ENCODE measurements around the gene EFNB1. TPM values are rescaled to one million over a fixed set of nuclear protein-coding genes. Genes with fewer than 3 reads are reported as not detected.

Gene EFNB1
- total RNA-seq, 1 donor from 2014 or later = 25.4 TPM

DNA sequence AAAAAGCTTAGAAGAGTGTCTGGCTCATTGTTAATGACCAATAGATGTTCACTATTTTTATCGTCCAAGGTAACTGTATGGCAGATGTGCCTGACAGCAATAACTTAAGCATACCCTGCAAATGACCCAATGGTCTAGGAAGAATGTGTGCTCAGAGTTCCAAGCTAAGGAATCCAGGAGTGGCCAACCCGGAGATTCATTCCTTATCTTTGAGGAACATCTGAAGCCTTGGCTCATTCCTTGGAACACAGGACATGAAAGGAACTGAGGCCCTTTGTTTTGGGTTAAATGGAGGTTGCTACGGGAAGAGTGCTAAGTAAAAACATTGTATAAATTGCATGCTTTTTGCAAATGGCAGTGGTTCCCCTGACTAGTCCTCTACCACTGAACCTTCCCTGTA lies 38.9 kb upstream of the EFNB1 start:
- Mint-ChIP-seq H3K27ac (no peak overlapping the region), H3K36me3 (no peaks in the 10 kb centered on the region), H3K9me3 (no peaks in the 10 kb centered on the region), H3K4me1 (no peaks in the 10 kb centered on the region), H3K4me3 (no peak overlapping the region), H3K27me3 (ENCODE audit: insufficient read depth, low read depth) (peaks cover 8% of the 10 kb centered on the region)
- H3K36me3 ChIP-seq = no peaks in the 10 kb centered on the region
- no peak overlapping the region for H2AFZ ChIP-seq (replicated peaks)
- no peaks in the 10 kb centered on the region for H3K27me3 ChIP-seq
- H3K27ac ChIP-seq = no peak overlapping the region
- no peak overlapping the region for H3K4me2 ChIP-seq
- no peak for DNase-seq (ENCODE audit: low spot score)
- H3K4me3 ChIP-seq = no peak overlapping the region
- TF ChIP-seq EZH2phosphoT487 (IDR thresholded peaks at IDR 0.05) (no peak), EZH2 (IDR thresholded peaks at IDR 0.05) (no peak)
- TF ChIP-seq, protein P1, sequence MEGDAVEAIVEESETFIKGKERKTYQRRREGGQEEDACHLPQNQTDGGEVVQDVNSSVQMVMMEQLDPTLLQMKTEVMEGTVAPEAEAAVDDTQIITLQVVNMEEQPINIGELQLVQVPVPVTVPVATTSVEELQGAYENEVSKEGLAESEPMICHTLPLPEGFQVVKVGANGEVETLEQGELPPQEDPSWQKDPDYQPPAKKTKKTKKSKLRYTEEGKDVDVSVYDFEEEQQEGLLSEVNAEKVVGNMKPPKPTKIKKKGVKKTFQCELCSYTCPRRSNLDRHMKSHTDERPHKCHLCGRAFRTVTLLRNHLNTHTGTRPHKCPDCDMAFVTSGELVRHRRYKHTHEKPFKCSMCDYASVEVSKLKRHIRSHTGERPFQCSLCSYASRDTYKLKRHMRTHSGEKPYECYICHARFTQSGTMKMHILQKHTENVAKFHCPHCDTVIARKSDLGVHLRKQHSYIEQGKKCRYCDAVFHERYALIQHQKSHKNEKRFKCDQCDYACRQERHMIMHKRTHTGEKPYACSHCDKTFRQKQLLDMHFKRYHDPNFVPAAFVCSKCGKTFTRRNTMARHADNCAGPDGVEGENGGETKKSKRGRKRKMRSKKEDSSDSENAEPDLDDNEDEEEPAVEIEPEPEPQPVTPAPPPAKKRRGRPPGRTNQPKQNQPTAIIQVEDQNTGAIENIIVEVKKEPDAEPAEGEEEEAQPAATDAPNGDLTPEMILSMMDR (IDR thresholded peaks at IDR 0.05) = no peak
- H3K4me1 ChIP-seq = no peaks in the 10 kb centered on the region
- H4K20me1 ChIP-seq (ENCODE audit: low read depth) = no peaks in the 10 kb centered on the region
- H3K9me3 ChIP-seq (ENCODE audit: low read depth) = no peaks in the 10 kb centered on the region
- H3K9ac ChIP-seq = no peak overlapping the region
- no peaks in the 10 kb centered on the region for H3K79me2 ChIP-seq (ENCODE audit: low read depth)
- no peaks in the 10 kb centered on the region for H3F3A ChIP-seq (ENCODE audit: low read depth)

- H3K4me1 ChIP-seq = no peaks in the 10 kb centered on the region
- no peaks in the 10 kb centered on the region for H3K27me3 ChIP-seq
- Mint-ChIP-seq H3K36me3 (no peaks in the 10 kb centered on the region), H3K27me3 (ENCODE audit: insufficient read depth, low read depth) (peaks cover 8% of the 10 kb centered on the region), H3K4me3 (no peak overlapping the region), H3K27ac (no peak overlapping the region), H3K4me1 (no peaks in the 10 kb centered on the region), H3K9me3 (no peaks in the 10 kb centered on the region)
- no peak overlapping the region for H2AFZ ChIP-seq (replicated peaks)
- H3K9me3 ChIP-seq (ENCODE audit: low read depth) = no peaks in the 10 kb centered on the region
- no peaks in the 10 kb centered on the region for H3K79me2 ChIP-seq (ENCODE audit: low read depth)
- no peak overlapping the region for H3K9ac ChIP-seq
- no peak overlapping the region for H3K4me3 ChIP-seq
- no peak overlapping the region for H3K27ac ChIP-seq
- H4K20me1 ChIP-seq (ENCODE audit: low read depth) = no peaks in the 10 kb centered on the region
- no peak overlapping the region for H3K4me2 ChIP-seq
- TF ChIP-seq EZH2phosphoT487 (IDR thresholded peaks at IDR 0.05) = no peak
- TF ChIP-seq, protein P1 (IDR thresholded peaks at IDR 0.05) = no peak
- H3F3A ChIP-seq (ENCODE audit: low read depth) = no peaks in the 10 kb centered on the region
- no peaks in the 10 kb centered on the region for H3K36me3 ChIP-seq
- no peak for DNase-seq (ENCODE audit: low spot score)
Measured at GRCh38 chrX:68792083-68792482, 36.7 kb upstream of the EFNB1 start.

DNA sequence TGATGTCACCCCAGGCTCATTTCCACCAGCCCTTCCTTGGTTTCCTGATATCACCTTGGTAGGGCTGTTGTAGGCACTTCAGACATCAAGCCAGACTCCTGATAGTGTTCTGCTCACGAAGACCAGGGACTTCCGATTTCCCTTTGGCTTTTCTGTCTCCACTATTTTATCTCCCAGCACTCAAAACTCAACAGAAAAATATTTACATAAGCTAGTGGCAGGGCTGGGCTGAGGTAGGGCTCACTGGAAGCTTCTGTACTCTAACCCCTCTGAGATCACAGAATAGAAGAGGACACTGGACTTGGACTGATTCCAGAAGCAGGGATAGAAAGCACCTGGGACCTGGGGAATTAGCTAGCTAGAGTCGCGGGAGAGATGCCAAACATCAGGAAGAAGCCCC lies 34.4 kb upstream of the EFNB1 start:
- no peaks in the 10 kb centered on the region for H3F3A ChIP-seq (ENCODE audit: low read depth)
- H3K4me3 Mint-ChIP-seq = no peak overlapping the region
- no peak overlapping the region for H3K4me3 ChIP-seq
- no peaks in the 10 kb centered on the region for H3K36me3 ChIP-seq
- H3K27ac Mint-ChIP-seq = no peak overlapping the region
- DNase-seq (ENCODE audit: low spot score) = no peak
- no peaks in the 10 kb centered on the region for H3K4me1 ChIP-seq
- H3K79me2 ChIP-seq (ENCODE audit: low read depth) = no peaks in the 10 kb centered on the region
- H3K9me3 Mint-ChIP-seq = peaks cover 14% of the 10 kb centered on the region
- no peak overlapping the region for H3K27ac ChIP-seq
- H3K27me3 Mint-ChIP-seq (ENCODE audit: insufficient read depth, low read depth) = peaks cover 17% of the 10 kb centered on the region
- no peaks in the 10 kb centered on the region for H3K27me3 ChIP-seq
- H3K9me3 ChIP-seq (ENCODE audit: low read depth) = no peaks in the 10 kb centered on the region
- H4K20me1 ChIP-seq (ENCODE audit: low read depth) = no peaks in the 10 kb centered on the region
- no peak overlapping the region for H3K9ac ChIP-seq
- H3K4me1 Mint-ChIP-seq = no peaks in the 10 kb centered on the region
- TF ChIP-seq EZH2phosphoT487 (IDR thresholded peaks at IDR 0.05) = no peak
- TF ChIP-seq, protein P1 (IDR thresholded peaks at IDR 0.05) = no peak
- no peak for TF ChIP-seq EZH2 (IDR thresholded peaks at IDR 0.05)
- H2AFZ ChIP-seq (replicated peaks) = no peak overlapping the region
- no peaks in the 10 kb centered on the region for H3K36me3 Mint-ChIP-seq
- no peak overlapping the region for H3K4me2 ChIP-seq

Measured in neural progenitor cell (in vitro differentiated cells).